ENCODE results near the gene ZNF609. TPM values are rescaled to one million over a fixed set of nuclear protein-coding genes. Genes with fewer than 3 reads are reported as not detected.
A peak's percentile ranks its signal among the peaks of the same experiment; 100 is the strongest.

ZNF609 gene
- total and polyA plus RNA-seq, 10 of the 15 experiments (the other 5 are each of a cell fraction or from before 2014, with no cell fraction given) = 5.1 to 35.3 (median 13.6) TPM

DNA sequence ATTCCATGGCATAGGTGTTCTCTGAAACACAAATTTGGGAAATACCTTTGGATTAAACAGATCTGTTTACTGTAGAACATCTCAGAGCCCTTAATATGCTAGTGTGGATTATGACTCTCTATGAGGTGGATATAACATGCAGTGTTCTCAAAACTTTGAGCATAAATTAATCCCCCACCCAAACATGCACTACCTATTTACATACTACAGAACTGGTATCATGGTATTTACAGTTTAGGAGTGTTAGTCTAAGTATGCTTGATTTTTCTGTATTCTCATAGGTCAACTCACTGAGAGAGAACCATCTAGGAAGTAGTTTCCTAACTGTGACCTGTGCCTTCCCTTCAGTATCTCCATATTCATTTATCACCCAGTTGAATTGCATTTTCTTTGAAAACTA lies 30.9 kb upstream of the ZNF609 start:
- peak overlapping the region; percentile 44 for H2AFZ ChIP-seq (ENCODE audit: control insufficient read depth, low read depth, low read length)
- in situ Hi-C loops (cut with MboI) (no loop called here), intact Hi-C loops (cut with micrococcal nuclease; ENCODE audit: unreplicated experiment) (loop anchor here (5.0 to 10.0 kb wide), 2 partner anchors 205 to 223 kb away; no protein-coding TSS in a partner anchor)
- H3K4me3 ChIP-seq = peak overlapping the region; percentile 6; the same call in 1 of the 2 replicates
- no peaks in the 10 kb centered on the region for H3K9me3 ChIP-seq (replicated peaks; ENCODE audit: control insufficient read depth, insufficient read depth, low read length)
- BruUV-seq (replicated peaks) = no TSS peak
- no peak for TF ChIP-seq MTA2 (IDR thresholded peaks at IDR 0.05; ENCODE audit: low read depth)
- TF ChIP-seq POLR2AphosphoS5 (IDR thresholded peaks at IDR 0.05; ENCODE audit: low read length) = no peak
- no peak for TF ChIP-seq SRF (IDR thresholded peaks at IDR 0.05; ENCODE audit: low read depth in 2 of 2, low read length in 2 of 2)
- no peak for TF ChIP-seq RFX5 (IDR thresholded peaks at IDR 0.05; ENCODE audit: low read depth, low read length)
- no peak for TF ChIP-seq MYC (IDR thresholded peaks at IDR 0.05; ENCODE audit: insufficient read depth, insufficient read length, insufficient replicate concordance, low read length, severe bottlenecking)
- no peak for TF ChIP-seq RB1 (IDR thresholded peaks at IDR 0.05; ENCODE audit: borderline replicate concordance)
- TF ChIP-seq HDAC6 (IDR thresholded peaks at IDR 0.05; ENCODE audit: unreplicated experiment) = no peak
- TF ChIP-seq NFXL1 (IDR thresholded peaks at IDR 0.05; ENCODE audit: borderline replicate concordance) = no peak
- TF ChIP-seq, protein P1, sequence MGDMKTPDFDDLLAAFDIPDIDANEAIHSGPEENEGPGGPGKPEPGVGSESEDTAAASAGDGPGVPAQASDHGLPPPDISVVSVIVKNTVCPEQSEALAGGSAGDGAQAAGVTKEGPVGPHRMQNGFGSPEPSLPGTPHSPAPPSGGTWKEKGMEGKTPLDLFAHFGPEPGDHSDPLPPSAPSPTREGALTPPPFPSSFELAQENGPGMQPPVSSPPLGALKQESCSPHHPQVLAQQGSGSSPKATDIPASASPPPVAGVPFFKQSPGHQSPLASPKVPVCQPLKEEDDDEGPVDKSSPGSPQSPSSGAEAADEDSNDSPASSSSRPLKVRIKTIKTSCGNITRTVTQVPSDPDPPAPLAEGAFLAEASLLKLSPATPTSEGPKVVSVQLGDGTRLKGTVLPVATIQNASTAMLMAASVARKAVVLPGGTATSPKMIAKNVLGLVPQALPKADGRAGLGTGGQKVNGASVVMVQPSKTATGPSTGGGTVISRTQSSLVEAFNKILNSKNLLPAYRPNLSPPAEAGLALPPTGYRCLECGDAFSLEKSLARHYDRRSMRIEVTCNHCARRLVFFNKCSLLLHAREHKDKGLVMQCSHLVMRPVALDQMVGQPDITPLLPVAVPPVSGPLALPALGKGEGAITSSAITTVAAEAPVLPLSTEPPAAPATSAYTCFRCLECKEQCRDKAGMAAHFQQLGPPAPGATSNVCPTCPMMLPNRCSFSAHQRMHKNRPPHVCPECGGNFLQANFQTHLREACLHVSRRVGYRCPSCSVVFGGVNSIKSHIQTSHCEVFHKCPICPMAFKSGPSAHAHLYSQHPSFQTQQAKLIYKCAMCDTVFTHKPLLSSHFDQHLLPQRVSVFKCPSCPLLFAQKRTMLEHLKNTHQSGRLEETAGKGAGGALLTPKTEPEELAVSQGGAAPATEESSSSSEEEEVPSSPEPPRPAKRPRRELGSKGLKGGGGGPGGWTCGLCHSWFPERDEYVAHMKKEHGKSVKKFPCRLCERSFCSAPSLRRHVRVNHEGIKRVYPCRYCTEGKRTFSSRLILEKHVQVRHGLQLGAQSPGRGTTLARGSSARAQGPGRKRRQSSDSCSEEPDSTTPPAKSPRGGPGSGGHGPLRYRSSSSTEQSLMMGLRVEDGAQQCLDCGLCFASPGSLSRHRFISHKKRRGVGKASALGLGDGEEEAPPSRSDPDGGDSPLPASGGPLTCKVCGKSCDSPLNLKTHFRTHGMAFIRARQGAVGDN (IDR thresholded peaks at IDR 0.05) = peak; percentile 25; the same call in 1 of the 2 replicates
- no peak for TF ChIP-seq NFIC (IDR thresholded peaks at IDR 0.05; ENCODE audit: low read depth, low read length)
- no peak for TF ChIP-seq MXI1 (IDR thresholded peaks at IDR 0.05; ENCODE audit: low read depth, low read length)
- TF ChIP-seq, protein P2, sequence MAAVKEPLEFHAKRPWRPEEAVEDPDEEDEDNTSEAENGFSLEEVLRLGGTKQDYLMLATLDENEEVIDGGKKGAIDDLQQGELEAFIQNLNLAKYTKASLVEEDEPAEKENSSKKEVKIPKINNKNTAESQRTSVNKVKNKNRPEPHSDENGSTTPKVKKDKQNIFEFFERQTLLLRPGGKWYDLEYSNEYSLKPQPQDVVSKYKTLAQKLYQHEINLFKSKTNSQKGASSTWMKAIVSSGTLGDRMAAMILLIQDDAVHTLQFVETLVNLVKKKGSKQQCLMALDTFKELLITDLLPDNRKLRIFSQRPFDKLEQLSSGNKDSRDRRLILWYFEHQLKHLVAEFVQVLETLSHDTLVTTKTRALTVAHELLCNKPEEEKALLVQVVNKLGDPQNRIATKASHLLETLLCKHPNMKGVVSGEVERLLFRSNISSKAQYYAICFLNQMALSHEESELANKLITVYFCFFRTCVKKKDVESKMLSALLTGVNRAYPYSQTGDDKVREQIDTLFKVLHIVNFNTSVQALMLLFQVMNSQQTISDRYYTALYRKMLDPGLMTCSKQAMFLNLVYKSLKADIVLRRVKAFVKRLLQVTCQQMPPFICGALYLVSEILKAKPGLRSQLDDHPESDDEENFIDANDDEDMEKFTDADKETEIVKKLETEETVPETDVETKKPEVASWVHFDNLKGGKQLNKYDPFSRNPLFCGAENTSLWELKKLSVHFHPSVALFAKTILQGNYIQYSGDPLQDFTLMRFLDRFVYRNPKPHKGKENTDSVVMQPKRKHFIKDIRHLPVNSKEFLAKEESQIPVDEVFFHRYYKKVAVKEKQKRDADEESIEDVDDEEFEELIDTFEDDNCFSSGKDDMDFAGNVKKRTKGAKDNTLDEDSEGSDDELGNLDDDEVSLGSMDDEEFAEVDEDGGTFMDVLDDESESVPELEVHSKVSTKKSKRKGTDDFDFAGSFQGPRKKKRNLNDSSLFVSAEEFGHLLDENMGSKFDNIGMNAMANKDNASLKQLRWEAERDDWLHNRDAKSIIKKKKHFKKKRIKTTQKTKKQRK (IDR thresholded peaks at IDR 0.05; ENCODE audit: low read depth, low read length) = no peak
- no peak for TF ChIP-seq SMC3 (IDR thresholded peaks at IDR 0.05; ENCODE audit: borderline replicate concordance, low read length)
- TF ChIP-seq CHD1 (IDR thresholded peaks at IDR 0.05; ENCODE audit: low read depth, low read length) = no peak
- TF ChIP-seq ZNF274 (IDR thresholded peaks at IDR 0.05; ENCODE audit: insufficient read depth, insufficient read length) = no peak
- 0 out of 3 replicates have a peak, but pooled peaks have one; percentile 30 for TF ChIP-seq POU2F2 (IDR thresholded peaks at IDR 0.05; ENCODE audit: borderline replicate concordance, low read depth, low read length)
- TF ChIP-seq CHD4 (IDR thresholded peaks at IDR 0.05) = no peak
- no peak for TF ChIP-seq WRNIP1 (IDR thresholded peaks at IDR 0.05; ENCODE audit: borderline replicate concordance, low read depth, low read length)
- peak overlapping the region; percentile 71 for H3K4me2 ChIP-seq (ENCODE audit: control insufficient read depth, insufficient read depth)
- peak overlapping the region; percentile 87 for H3K27ac ChIP-seq (ENCODE audit: control insufficient read depth, insufficient read depth)
- ChIA-PET SMC1A (ENCODE audit: uncharacterized antibody, unreplicated experiment) (interaction anchor here (0.6 to 4.9 kb wide), 11 partner anchors 23 to 252 kb away, joined by 3 to 49 read pairs (median 6); partner anchors contain the start of gene ZNF609), POLR2A (interaction anchor here (1.2 kb wide), 1 partner anchor 34 kb away, joined by 3 read pairs; no protein-coding TSS in a partner anchor), RAD21 (ENCODE audit: unreplicated experiment) (interaction anchor here (1.4 to 2.9 kb wide), 5 partner anchors 27 to 223 kb away, joined by 6 to 39 read pairs (median 16); no protein-coding TSS in a partner anchor), CTCF (interaction anchor here (0.9 to 3.9 kb wide), 4 partner anchors 19 to 381 kb away, joined by 3 to 60 read pairs (median 4); no protein-coding TSS in a partner anchor)
- H3K9ac ChIP-seq (ENCODE audit: control insufficient read depth, insufficient read depth, low read length) = no peak overlapping the region; the same call in 1 of the 2 replicates
- peaks cover 22% of the 10 kb centered on the region for H3K4me1 ChIP-seq (ENCODE audit: control insufficient read depth, insufficient read depth, low read length)
- H4K20me1 ChIP-seq (ENCODE audit: control insufficient read depth, insufficient read depth) = no peaks in the 10 kb centered on the region
- H3K36me3 ChIP-seq (ENCODE audit: control insufficient read depth in 2 of 2, insufficient read depth in 2 of 2, low read length in 1 of 2) = peaks cover 0 to 6% of the 10 kb centered on the region in 2 experiments; a peak in 2 of 4 replicates
- FAIRE-seq (no peak), ATAC-seq (peak; percentile 65), DNase-seq (ENCODE audit: low read depth, low spot score) (no peak)
- H3K27me3 ChIP-seq (replicated peaks in 1 of 2; ENCODE audit: control insufficient read depth in 2 of 2, insufficient read depth in 2 of 2, low read length in 1 of 2) = no peaks in the 10 kb centered on the region
- no peaks in the 10 kb centered on the region for H3K79me2 ChIP-seq (ENCODE audit: control insufficient read depth, insufficient read depth, low read length)
